Neural cell (in vitro differentiated cells): ENCODE measurements around the gene CFAP299.
"Not testable (repeated sequence)": the region's sequence is repeated elsewhere in the genome, so short reads cannot be mapped to it uniquely, and the experiment has no call there.

ENCODE experiments used
- EZH2 ChIP-seq: fragments of 200-600, 300-800 bp; shearing (Covaris generic), sonication (generic); IDR thresholded peaks from 2 replicates; pipeline ENCODE4 v1.6.1; 2014; ENCODE audit warnings: antibody characterized with exemption, low read length, borderline replicate concordance, mild to moderate bottlenecking; ENCODE audit not compliant: insufficient read depth, poor library complexity, severe bottlenecking
- POLR2AphosphoS5 ChIP-seq: IDR thresholded peaks from 2 replicates; pipeline ENCODE4 v1.6.1; 2012
- RAD21 ChIP-seq: fragments of 450-650 bp; conservative IDR thresholded peaks from 2 replicates; pipeline ENCODE4 v1.6.1; 2014; ENCODE audit warnings: antibody characterized with exemption, mild to moderate bottlenecking, moderate library complexity
- TAF1 ChIP-seq: IDR thresholded peaks from 2 replicates; pipeline ENCODE4 v1.6.1; 2012; ENCODE audit warnings: low read depth
- TF ChIP-seq, protein P1 (sequence below): IDR thresholded peaks from 2 replicates; pipeline ENCODE4 v1.6.1; 2012; ENCODE audit warnings: borderline replicate concordance
- TF ChIP-seq, protein P2 (sequence below): fragments of 450-650 bp; IDR thresholded peaks from 2 replicates; pipeline ENCODE4 v1.5.1; 2014; ENCODE audit warnings: antibody characterized with exemption, mild to moderate bottlenecking, moderate library complexity; ENCODE audit not compliant: poor library complexity, severe bottlenecking

DNA sequence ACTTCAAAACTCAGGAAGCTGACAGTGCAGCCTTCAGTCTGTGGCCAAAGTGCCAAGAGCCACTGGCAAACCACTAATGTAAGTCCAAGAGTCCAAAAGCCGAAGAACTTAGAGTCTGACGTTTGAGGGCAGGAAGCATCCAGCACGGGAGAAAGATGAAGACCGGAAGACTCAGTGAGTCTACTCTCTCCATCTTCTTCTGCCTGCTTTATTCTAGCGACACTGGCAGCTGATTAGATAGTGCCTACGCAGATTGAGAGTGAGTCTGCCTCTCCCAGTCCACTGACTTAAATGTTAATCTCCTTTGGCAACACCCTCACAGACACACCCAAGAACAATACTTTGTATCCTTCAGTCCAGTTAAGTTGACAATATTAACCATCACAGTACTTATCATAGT, 414.0 kb downstream of the CFAP299 start:
- TF ChIP-seq EZH2, POLR2AphosphoS5, TAF1, RAD21: not testable (repeated sequence)
- TF ChIP-seq, protein P1, sequence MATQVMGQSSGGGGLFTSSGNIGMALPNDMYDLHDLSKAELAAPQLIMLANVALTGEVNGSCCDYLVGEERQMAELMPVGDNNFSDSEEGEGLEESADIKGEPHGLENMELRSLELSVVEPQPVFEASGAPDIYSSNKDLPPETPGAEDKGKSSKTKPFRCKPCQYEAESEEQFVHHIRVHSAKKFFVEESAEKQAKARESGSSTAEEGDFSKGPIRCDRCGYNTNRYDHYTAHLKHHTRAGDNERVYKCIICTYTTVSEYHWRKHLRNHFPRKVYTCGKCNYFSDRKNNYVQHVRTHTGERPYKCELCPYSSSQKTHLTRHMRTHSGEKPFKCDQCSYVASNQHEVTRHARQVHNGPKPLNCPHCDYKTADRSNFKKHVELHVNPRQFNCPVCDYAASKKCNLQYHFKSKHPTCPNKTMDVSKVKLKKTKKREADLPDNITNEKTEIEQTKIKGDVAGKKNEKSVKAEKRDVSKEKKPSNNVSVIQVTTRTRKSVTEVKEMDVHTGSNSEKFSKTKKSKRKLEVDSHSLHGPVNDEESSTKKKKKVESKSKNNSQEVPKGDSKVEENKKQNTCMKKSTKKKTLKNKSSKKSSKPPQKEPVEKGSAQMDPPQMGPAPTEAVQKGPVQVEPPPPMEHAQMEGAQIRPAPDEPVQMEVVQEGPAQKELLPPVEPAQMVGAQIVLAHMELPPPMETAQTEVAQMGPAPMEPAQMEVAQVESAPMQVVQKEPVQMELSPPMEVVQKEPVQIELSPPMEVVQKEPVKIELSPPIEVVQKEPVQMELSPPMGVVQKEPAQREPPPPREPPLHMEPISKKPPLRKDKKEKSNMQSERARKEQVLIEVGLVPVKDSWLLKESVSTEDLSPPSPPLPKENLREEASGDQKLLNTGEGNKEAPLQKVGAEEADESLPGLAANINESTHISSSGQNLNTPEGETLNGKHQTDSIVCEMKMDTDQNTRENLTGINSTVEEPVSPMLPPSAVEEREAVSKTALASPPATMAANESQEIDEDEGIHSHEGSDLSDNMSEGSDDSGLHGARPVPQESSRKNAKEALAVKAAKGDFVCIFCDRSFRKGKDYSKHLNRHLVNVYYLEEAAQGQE, result not testable (repeated sequence)
- TF ChIP-seq, protein P2, sequence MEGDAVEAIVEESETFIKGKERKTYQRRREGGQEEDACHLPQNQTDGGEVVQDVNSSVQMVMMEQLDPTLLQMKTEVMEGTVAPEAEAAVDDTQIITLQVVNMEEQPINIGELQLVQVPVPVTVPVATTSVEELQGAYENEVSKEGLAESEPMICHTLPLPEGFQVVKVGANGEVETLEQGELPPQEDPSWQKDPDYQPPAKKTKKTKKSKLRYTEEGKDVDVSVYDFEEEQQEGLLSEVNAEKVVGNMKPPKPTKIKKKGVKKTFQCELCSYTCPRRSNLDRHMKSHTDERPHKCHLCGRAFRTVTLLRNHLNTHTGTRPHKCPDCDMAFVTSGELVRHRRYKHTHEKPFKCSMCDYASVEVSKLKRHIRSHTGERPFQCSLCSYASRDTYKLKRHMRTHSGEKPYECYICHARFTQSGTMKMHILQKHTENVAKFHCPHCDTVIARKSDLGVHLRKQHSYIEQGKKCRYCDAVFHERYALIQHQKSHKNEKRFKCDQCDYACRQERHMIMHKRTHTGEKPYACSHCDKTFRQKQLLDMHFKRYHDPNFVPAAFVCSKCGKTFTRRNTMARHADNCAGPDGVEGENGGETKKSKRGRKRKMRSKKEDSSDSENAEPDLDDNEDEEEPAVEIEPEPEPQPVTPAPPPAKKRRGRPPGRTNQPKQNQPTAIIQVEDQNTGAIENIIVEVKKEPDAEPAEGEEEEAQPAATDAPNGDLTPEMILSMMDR, result not testable (repeated sequence)
